ENCODE measurements around the gene SFTPB.
"Not testable (repeated sequence)": the region's sequence is repeated elsewhere in the genome, so short reads cannot be mapped to it uniquely, and the experiment has no call there.

The SFTPB gene

DNA sequence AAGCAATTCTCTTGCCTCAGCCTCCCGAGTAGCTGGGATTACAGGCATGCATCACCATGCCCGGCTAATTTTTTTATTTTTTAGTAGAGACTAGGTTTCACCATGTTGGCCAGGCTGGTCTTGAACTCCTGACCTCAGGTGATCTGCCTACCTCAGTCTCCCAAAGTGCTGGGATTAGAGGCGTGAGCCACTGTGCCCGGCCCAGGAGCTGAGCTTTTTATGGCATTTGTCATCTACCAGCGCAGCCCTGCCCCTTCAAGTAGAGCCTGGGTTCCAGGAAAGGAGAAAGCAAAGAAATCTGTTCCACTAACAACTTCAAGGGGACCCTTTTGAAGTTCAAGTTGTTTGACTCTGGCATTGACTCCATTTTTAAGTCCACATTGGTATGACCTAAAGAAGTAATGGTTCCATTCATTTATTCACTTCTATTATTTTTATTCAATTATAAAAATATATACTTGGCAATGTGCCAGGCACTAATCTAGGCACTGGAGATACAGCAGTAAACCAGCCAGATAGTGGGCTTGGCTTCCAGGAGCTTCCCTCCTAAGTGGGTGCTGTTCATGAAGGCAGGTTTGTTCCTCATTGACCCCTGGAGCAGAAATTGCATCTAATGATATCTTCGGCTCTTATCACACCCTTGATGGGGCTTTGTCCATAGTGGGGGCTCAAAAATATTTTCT, 8.0 kb upstream of the SFTPB start:
- no peak for DNase-seq (ENCODE audit: low spot score)

DNA sequence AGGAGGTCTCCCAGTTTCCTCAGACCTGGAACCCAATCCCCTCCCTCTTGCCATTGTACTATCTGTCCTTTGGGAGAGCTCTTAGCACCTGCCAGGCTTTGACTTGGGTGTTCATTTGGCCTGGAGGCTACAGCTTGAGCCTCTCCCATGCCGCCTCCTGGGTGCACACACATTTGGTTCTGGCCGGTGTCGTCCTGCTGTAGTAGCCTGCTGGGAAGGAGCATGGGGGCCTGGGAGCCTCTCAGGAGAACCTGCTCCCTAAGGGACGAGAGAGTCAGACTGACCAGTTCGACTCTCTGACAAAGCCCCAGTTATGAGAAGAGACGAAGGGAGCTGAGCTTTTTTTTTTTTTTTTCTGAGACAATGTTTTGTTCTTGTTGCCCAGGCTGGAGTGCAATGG, 7.4 kb upstream of the SFTPB start:
- no peak for DNase-seq (ENCODE audit: low spot score)

DNA sequence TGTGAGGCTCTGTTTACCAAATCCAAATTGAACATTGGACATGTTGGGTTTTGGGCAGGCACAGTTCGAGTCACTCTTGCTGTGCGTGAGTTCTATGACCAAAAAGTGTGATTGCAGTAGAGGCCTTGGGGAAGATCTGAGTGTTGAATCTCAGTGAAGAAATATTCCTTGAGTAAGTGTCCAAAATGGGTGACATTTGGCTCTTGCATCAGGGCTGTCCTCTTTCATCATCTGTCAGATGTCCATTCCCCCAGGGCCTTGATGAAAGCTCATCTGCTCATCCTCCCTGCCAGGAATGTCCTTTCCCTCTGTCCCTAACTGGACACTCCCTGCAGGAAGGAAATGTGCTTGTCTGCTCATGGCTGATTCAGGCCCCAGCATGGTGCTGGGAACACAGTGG, 6.4 kb upstream of the SFTPB start:
- no peak for DNase-seq (ENCODE audit: low spot score)

DNA sequence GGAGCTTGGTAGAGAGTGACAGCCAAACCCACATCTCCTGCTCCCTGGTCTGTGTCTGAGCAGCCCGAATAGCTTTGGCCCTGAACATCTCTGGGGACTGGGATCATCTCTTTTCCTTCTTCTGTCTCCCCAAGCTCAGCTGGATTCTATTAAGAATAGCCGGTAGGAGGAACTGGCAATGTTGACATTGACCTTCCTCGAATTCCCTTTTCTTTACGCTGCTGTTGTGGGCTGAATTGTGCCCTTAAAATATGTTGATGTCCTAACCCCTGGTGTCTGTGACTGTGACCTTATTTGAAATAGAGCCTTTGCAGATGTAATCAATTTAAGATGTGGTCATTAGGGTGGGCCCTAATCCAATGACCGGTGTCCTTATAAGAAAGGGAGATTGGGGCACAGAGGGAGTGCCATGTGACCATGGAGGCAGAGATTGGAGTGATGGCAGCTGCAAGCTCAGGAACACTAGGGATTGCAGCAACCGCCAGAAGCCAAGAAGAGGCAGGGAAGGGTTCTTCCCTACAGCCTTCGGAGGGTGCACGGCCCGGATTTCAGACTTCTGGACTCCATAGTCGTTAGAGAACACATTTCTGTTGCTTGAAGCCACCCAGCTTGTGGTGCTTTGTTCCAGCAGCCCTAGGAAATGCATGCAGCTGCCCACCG, 5.8 kb upstream of the SFTPB start:
- DNase-seq (ENCODE audit: low spot score): no peak

DNA sequence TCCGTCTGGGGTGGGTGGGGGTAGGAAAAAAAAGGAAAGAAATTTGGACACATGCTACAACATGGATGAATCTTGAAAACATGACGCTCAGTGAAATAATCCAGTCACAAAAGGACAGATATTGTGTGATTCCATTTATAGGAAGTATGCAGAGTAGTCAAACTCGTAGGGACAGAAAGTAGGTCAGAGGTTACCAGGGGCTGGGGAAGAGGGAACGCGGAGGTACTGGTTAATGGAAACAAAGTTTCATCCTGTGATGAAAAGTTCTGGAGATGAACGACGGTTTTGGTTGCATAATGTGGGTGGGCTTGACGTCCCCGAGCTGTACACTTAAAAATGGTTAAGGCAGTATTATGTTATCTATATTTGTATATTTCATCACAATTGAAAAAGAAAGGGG, 4.5 kb upstream of the SFTPB start:
- no peak for DNase-seq (ENCODE audit: low spot score)

DNA sequence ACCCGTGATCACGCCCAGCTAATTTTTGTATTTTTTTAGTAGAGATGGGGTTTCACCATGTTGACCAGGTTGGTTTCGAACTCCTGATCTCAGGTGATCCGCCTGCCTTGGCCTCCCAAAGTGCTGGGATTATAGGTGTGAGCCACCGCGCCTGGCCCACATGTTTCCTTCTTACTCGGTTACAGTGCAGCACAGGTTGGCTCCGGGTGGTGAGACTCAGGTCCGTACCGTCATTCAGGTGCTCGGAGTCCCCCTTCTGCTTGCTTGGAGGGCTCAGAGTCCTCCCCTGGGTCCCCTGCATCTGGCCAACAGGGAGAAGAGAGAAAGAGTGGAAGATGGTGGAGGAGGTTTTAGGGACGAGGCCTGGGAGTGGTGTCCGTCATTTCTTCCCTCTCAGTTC, 2.4 kb upstream of the SFTPB start:
- not testable (repeated sequence) for DNase-seq (ENCODE audit: low spot score)

DNA sequence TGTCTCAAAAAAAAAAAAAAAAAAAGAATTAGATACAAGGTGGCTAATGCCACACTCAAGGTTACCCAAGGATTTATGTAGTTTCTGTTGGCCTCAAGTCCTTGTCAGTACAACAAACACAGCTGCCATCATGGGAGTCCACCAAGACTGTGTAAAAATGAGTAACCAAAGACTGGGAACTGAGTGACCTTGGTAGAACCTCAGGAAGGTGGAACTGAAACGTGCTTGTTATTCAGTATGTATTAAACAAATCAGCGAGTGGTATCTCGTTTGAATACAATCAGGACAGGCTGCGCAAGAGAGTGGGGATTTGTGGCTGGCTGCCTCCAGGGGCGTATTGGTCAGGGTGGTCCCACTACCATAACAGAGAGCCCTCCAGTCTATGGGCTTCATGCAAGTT, 1.6 kb upstream of the SFTPB start:
- no peak for DNase-seq (ENCODE audit: low spot score)

DNA sequence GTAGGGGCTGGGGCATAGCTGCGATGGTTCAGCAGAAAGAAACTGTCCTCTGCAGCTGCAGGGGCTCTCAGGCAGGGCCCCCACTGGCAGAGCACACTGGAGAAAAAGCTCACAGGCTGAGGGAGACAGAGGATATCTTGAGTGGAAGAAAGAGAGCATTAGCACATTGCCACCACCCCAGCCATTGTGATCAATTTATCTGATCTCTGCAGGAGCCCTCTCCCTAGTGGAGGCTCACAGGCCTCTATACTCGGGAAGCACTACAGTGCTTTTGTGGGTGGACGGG, 801 bp upstream of the SFTPB start:
- DNase-seq (ENCODE audit: low spot score): no peak

DNA sequence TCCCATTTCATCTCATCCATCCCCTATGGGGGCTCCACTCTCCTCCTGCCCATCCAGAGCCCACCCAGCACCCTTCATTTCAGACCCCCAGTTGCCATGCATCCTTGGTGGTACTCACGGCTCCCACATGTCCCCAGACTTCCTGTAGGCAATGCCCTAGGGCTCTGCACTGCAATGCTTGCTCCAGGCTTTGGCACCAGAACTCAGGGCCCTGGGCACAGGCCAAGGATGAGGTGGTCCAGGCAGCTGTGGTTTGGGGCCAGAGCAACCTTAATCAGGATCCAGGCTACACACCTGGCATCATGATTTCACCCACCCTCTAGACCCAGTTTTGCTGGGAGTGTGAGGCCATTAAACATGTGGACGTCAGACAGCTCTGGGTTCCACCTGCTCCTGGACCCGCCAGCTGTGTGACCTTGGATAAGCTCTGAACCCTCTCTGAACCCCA, 414 bp downstream of the SFTPB start:
- no peak for DNase-seq (ENCODE audit: low spot score)

DNA sequence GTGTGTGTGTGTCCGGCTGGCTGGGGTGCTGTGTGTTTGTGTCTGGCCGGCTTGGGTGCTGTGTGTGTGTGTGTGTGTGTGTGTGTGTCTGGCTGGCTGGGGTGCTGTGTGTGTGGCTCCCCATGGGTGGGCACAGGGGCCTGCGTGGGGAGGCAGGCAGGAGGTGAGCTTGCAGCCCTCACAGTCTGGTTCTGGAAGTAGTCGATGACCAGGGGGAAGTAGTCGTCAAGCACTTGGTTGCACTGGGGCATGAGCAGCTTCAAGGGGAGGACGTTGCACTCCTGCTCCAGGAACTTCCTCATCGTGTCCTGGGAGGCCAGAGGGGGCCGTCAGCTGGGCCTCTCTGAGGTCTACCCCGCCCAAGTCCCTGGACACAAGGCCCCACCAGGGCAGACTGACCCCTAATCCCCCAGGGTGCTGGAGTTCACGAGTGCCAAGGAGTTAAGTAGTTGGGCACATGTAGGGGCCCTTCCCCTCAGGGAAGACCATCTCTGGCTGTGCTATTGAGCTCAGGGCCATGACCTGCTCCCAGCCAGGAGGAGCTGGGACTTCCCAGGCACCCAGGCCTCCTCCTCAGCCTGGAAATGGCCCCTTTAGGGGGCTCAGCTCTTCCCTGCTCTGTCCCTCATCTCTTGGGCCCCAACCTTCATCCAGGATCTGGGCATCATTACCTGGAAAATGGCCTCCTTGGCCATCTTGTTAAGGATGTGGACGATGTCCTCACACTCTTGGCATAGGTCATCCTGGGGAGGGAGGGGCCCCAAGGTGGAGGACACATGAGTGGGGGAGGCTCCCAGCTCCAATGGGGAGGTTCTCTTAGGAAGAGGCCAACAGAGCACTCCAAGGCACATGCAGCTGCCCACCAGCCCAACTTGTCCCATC, 1.3 kb downstream of the SFTPB start:
- DNase-seq (ENCODE audit: low spot score): no peak

DNA sequence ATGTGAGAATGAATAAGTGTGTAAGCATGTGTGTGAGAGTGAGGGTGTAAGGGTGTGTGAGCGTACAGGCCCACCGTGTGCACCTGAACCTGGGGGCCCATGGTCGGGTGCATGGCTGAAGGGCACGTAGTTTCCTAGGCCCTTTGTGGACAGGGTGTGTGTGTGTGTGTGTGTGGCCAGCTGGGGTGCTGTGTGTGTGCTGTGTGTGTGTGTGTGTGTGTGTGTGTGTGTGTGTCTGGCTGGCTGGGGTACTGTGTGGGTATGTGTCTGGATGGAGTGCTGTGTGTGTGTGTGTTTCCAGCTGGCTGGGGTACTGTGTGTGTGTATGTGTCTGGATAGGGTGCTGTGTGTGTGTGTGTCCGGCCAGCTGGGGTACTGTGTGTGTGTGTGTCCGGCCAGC, 2.0 kb downstream of the SFTPB start:
- no peak for DNase-seq (ENCODE audit: low spot score)

DNA sequence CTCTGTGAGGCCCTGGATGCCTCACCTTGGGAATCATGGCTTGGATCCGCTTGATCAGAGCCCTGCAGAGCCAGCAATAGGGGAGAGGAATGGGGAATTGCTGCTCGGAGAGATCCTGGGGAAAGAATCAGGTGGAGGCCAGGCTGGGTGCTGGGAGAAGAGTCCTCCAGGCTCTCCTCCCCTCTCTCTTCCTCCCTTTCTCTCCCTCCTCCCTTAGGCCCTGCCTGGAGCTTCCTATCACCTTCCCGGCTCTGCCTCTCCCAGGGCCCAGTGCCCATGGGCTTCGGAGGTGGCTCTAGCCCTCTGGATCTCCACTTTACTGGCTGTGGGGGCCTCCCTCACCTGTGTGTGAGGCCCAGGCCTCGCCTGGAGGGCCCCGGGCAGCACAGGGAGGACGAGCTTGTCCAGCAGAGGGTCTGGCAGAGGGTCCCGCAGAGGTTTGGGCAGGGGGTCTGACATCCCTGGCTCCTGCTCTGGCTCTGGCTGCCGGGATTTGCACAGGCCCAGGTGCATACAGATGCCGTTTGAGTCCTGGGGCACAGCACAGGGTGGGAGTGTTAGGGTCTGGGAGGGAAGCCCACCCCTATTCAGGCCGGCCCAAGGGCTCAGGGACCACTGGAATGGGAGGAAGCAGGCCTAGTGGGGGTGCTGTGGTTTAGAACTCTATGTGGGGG, 2.6 kb downstream of the SFTPB start:
- DNase-seq (ENCODE audit: low spot score): no peak

DNA sequence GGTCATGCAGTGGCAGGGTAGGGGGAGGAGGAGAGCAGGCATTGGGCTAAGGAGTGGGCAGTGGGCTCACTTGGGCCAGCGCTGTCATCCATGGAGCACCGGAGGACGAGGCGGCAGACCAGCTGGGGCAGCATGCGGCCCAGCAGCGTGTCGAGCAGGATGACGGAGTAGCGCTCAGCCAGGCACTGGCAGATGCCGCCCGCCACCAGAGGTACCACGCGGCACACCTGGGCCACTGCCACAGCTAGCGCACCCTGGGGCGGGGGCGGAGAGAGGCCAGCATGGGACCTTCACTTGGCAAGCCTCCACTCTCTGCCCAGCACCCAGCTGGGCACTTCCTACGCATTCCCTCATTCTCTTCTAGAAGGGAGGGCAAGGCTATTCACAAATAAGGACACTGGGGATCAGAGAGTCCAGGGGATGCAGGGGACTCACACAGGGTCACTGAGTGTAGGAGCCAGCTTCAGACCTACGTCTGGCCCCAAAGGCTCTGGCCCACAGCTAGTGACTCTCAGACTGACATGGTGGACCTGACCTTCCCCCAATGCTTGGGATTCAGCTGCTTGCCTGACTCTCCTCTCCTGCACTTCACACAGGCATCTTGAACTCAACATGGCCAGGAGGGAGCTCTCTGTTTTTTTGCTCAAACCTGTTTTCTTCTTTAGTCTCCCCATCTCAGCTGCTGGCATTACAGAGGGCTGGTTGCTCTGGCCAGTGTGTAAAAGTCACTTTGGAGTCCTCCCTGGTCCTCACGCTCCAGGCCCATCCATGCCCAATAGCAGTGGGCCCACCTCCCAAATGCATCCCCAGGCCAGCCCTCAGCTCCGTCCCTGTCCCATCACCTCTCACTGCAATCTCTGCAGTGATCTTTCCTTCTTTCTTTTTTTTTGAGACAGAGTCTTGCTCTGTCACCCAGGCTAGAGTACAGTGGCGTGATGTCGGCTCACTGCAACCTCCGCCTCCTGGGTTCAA, 4.1 kb downstream of the SFTPB start:
- DNase-seq (ENCODE audit: low spot score): no peak

DNA sequence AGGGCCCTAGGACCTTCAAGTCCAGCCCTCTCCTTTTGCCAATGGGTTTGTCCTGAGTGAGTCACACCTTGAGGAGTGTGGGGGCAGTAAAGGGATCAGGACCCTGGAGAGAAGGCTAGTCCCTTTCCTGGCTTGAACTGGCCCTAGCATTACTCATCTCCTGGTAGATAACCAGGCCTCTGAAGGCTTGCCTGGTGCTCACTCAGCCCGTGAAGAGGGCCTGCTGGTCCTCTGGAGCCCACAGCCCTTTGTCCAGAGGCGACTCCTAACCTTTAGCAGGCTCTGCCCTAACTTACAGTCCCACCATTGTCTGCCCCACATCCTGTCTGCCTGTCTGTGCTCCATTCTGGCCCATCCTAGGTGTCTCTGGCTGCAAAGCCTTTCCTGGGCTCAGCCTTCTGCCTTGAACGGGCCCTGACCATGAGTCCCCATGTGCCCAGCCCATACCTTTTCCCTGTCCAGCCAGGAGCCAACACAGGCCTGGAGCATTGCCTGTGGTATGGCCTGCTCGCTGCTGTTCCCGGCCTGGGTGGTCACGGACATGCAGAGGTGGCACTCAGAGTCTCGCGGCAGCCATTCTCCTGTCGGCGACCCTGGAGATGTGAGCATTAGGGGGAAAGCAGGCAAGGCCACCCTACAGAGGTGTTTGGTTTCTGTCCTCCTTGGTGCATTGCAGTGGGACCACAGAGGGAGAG, 5.0 kb downstream of the SFTPB start:
- DNase-seq (ENCODE audit: low spot score): peak; percentile 50

DNA sequence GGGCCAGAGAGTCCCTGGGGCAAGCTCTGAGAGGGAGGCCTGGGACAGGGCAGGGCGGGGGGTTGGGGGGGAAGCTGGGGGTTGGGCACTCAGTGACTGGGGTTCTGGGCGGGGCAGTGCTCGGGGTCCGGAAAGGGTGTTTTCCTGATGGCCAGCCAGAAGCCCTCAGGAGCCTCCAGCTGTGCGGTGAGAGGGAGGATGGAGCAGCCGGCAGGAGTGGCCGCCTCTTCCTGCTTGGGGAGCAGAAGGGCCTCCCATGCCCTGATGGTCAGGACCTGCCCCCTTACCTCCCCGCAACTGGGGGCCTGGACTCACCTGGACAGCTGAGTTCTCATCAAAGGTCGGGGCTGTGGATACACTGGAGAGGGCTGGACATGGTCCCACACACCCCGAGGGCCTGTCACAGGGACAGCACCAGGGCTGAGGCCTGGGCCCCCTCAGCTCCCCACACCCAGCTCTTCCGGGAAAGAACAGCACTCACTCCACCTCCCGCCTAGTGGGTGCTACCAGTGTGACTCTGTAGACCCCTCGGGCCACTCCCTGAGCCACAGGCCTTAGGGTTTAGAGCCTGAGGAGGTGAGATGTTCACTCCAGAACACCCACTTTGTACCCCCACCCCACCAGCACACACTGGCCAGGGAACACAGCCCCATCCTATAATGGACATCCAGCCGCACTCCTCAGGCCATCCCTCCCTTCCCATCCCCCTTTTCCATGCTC, 6.7 kb downstream of the SFTPB start:
- DNase-seq (ENCODE audit: low spot score): no peak

DNA sequence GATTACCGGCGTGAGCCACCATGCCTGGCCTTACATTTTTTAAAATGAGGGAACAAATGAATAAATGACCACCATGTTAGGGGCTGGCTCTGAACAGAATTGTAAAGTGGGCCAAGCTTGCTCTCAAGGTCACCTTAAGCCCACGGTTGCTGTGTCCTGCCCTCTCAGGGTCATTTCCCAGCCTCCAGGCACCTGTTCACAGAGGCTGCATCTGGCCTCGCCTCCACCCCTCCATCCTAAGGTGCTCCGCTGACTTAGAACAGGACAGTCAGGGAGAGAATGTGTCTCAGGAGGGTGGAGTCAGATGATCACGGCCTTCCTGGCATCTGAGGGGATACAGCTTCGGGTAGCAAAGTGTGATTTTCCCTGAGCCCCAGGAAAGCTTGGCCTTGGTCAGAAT, 7.3 kb downstream of the SFTPB start:
- DNase-seq (ENCODE audit: low spot score): no peak

DNA sequence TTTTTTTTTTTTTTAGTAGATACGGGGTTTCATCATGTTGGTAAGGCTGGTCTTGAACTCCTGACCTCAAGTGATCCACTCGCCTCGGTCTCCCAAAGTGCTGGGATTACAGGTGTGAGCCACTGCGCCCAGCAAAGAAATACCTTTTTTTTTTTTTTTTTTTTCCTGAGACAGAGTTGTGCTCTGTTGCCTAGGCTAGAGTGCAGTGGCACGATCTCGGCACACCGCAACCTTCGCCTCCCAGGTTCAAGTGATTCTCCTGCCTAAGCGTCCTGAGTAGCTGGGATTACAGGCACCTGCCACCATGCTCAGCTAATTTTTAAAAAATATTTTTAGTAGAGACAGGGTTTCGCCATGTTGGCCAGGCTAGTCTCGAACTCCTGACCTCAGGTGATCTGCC, 7.7 kb downstream of the SFTPB start:
- DNase-seq (ENCODE audit: low spot score): not testable (repeated sequence)

DNA sequence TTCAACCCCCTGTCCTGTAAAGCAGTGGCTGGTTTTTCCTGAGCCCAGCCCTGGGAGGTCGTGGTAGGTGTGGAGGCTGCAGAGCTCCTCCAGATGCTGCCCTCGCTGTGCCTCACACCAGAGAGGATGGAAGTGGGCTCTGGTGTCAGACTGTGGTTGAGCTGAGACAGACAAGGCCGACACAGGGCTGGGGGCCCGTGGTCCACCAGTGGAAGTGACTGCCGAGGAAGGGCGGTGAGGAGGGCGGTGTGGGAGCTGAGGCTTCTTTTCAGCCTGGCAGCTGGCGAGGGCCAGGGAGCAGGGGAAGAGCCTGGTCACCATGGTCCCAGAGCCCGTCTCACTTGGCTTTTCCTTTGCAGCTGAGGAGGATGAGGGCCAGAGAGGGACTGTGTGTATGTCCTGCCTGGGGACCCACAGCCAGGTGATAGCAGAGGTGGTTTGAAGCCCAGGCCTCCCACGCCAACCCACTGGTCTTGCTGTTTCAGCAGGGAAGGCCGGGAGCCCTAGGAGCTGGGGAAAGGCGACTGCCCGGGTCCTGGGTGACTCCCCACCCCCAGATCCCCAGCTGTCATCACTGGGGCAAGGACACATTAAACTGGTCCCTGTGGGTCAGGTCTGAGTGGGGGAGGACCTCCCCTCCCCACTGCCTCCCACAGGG, 8.5 kb downstream of the SFTPB start:
- DNase-seq (ENCODE audit: low spot score): no peak

DNA sequence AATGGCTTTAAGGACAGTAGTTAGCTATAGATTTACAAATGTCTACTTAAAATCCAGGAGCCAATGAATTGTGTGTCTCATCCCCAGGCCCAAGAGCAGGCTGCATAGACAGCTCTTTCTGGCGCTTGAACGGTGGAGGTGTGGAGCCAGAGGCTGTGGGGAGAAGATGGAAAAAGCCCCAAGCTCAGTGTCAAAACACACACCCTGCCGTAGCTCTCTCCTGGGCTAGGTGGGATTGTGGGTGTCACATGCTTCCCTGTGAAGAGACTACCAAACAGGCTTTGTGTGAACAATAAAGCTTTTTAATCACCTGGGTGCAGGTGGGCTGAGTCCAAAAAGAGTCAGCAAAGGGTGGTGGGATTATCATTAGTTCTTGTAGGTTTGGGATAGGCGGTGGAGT, 10.6 kb downstream of the SFTPB start:
- not testable (repeated sequence) for DNase-seq (ENCODE audit: low spot score)

DNA sequence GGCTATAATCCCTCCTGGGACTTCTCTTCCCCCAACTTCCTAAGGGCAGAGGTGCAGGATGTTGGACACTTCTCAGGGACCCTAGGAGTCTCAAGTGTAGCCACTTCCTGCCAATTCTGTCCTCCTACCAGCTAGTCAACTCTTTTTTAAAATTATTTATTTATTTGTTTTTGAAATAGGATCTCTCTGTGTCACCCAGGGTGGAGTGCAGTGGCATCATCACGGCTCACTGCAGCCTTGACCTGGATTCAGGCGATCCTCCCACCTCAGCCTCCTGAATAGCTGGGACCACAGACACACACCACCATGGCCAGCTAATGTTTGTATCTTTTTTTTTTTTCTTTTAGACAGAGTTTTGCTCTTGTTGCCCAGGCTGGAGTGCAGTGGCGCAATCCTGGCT, 11.5 kb downstream of the SFTPB start:
- DNase-seq (ENCODE audit: low spot score): no peak
